HG02852 (cell line): Measurements from ENCODE around the gene CEMIP2.
"Not testable (repeated sequence)": the region's sequence is repeated elsewhere in the genome, so short reads cannot be mapped to it uniquely, and the experiment has no call there.

Experiments
- ATAC-seq: cut with Tn5 transposase; IDR thresholded peaks from one replicate; pipeline ENCODE4 v1.9.1; 2021; ENCODE audit warnings: mild to moderate bottlenecking, moderate library complexity; ENCODE audit not compliant: unreplicated experiment

The CEMIP2 gene, protein sequence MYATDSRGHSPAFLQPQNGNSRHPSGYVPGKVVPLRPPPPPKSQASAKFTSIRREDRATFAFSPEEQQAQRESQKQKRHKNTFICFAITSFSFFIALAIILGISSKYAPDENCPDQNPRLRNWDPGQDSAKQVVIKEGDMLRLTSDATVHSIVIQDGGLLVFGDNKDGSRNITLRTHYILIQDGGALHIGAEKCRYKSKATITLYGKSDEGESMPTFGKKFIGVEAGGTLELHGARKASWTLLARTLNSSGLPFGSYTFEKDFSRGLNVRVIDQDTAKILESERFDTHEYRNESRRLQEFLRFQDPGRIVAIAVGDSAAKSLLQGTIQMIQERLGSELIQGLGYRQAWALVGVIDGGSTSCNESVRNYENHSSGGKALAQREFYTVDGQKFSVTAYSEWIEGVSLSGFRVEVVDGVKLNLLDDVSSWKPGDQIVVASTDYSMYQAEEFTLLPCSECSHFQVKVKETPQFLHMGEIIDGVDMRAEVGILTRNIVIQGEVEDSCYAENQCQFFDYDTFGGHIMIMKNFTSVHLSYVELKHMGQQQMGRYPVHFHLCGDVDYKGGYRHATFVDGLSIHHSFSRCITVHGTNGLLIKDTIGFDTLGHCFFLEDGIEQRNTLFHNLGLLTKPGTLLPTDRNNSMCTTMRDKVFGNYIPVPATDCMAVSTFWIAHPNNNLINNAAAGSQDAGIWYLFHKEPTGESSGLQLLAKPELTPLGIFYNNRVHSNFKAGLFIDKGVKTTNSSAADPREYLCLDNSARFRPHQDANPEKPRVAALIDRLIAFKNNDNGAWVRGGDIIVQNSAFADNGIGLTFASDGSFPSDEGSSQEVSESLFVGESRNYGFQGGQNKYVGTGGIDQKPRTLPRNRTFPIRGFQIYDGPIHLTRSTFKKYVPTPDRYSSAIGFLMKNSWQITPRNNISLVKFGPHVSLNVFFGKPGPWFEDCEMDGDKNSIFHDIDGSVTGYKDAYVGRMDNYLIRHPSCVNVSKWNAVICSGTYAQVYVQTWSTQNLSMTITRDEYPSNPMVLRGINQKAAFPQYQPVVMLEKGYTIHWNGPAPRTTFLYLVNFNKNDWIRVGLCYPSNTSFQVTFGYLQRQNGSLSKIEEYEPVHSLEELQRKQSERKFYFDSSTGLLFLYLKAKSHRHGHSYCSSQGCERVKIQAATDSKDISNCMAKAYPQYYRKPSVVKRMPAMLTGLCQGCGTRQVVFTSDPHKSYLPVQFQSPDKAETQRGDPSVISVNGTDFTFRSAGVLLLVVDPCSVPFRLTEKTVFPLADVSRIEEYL (N-terminal part only)

DNA sequence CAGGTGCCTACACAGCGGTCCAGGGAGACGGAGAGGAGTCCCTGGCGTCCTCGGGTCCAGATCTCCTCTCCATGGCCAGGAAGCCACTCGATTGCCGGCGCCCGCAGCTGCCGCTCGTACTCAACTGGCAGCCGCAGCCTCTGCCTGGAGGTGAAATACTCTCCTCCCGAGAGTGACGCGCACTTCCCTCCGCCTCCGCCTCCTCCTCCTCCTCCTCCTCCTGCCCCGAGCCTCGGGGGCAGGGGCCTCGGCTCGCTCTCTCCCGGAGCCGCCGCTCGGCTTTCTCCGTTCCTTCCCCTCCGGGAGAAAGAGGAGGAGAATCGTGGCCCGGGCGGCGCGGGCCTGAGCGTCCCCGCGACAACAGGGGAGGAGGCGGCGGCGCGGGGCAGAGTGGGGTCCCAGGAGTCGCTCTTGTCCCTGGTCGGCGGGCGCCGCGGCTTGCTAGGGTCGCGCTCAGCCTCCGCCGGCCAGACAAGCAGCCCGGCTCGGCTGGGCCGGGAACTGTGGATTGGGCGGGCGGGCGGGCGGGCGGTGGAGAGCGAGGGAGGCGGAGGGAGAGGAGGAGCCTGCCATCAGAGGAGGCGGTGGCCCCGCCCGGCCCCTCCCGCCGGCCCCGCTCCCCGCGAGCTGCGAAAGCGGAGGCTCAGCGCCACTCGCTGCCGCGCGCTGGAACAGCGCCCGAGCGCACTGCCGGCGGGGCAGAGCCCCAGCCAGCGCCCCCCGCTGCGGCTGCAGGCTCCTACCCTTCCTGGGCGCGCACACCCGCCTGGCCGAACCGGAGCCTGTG is at the start of gene CEMIP2:
CEMIP2 (minus strand) TSS at position 126 of the 787 bp plus-strand sequence. CDS start 18,140 bp downstream, outside the sequence.
- peak; percentile 86 for ATAC-seq

DNA sequence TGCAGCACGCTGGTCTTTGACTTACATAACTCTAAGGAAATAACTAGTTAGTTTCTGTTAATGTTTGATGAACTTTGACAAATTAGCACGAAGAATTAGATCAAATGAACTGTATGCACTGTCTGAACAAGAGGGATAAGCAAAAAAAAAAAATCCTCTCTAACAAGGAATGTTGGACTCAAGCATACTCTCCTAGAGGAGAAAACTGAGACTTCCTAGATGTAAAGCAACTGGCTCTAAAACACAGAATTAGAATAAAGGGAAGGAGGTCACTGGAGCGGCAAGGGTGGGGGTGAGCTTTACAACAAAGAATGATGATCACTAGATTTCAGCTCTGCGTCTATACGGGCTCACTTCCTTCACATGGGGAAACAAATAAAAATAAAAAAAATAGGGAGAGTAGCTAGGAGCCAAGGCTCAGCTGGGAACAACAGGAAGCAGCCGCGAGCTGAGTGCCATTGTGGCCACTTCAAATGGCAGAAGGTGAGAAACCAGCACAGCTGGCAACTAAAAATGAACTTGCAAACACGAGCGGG is 48.7 kb upstream of the CEMIP2 start:
- no peak for ATAC-seq

DNA sequence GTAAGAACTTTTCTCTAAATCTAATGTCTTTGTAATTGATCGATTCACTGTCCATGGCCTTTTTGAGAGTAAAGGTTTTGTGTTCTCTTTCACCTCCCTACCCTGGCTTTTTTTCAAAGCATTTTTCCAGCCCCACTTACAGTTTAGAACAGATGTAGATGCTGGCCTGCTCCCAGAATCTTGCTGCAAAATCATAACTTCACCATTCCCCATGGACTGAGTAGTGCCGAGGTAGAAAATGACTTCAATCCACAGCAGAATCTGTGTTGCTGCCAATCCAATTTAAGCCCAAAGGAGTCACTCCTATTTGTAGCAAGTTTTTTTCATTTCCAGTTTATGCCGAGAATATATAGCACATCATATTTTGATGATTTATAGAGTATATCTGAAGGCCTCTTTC is 46.5 kb upstream of the CEMIP2 start:
- no peak for ATAC-seq

DNA sequence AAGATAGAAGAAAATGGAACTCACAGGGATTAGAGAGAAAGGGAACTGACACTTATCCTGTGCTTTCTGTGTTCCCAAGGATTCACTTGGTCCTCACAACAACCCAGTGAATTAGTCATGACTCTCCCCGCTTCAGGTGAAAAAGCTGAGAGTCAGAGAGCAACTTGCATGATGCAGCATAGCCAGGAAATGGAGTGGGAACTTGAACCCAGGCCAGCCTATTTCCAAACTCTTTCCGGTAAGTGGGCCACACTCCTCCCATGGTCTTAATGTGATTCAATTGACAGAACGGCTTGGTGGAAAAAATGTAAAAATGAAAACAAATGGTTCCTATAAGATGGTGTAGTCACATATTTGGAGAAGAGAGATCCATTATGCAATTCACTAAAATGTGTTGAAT is 45.9 kb upstream of the CEMIP2 start:
- ATAC-seq, result no peak

DNA sequence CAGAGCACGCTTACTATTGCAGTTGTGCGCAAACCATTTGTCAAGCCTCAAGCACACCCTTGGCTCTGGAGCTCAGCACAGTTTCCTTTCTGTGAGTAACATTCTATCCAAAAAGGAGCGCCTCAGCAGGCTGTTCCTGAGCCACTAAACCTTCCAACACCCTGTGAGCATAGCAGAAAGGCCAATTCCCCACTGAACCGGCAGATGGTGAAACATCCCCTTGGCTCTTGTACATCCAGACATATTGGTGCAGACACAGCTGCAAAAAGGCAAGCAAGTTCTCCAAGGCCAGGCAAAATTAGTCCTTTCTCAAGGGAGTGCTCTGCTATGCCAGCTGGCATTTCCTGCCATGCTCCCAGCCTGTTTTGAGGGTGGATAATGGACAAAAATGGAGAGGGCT is 44.1 kb upstream of the CEMIP2 start:
- ATAC-seq, result no peak

DNA sequence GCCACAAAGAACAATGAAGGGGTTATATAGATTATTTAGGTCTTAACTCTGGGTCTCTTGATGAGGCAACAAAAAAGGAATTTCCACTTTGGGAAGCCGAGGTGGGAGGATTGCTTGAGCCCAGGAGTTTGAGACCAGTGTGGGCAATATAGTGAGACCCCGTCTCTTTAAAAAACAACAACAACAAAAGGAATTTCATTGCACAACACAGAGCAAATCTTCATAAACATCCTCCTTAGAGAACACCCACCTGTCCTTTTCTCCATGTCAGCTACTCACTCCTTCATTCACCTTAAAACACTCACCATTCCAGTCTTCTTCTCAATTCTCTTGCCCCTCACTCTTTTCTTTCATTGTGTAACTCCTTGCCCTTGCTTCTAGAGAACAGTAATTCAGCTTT is 39.8 kb upstream of the CEMIP2 start:
- no peak for ATAC-seq

DNA sequence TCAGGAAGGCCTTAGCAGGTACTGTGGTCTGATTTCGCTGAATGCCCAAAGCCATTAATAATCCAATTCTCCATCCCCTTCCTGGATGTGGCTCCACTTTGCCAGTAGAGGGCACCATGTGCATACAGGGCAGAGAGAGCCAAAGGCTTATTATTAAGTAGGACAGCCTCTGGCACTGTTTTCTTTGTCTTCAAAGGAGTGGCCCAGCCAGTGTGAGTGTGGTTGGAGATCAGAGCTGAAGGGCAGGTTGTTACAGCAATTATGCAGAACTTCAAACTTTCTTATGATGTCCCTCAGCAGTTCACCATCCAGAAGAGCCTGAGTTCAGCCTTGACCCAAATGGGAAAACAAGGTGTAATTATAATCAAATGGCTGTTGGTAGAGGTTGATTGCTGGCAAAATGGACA is 38.6 kb upstream of the CEMIP2 start:
- peak; percentile 90 for ATAC-seq

DNA sequence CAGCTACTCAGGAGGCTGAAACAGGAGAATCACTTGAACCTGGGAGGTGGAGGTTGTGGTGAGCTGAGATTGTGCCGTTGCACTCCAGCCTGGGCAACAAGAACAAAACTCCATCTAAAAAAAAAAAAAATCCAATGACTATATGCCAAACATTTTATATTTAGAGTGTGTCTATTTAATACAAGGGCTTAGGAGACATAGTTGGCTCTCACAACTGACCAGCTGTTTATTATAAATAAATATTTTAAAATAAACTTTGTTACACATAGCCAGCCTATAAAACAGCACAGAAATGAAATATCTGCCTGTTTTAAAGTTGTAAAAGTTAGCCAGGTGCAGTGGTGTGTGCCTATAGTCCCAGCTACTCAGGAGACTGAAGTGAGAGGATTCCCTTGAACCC is 36.8 kb upstream of the CEMIP2 start:
- not testable (repeated sequence) for ATAC-seq

DNA sequence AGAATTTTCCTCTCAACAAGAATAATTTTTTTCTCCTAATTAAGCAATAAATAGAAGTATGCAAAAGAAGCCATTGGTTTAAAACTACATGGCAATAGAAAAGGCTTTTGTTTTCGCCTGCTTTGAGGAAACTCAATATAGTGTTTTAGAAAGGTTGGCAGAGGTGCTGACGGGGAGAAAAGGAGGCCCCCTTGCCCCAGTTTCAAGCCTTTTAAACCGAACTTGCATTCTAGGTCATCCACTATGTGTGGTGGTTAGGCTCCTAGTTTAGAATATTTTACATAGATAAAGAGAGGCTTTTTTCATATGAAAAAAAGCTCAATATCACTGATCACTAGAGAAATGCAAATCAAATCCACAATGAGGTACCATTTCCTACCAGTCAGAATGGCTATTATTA is 33.5 kb upstream of the CEMIP2 start:
- no peak for ATAC-seq

DNA sequence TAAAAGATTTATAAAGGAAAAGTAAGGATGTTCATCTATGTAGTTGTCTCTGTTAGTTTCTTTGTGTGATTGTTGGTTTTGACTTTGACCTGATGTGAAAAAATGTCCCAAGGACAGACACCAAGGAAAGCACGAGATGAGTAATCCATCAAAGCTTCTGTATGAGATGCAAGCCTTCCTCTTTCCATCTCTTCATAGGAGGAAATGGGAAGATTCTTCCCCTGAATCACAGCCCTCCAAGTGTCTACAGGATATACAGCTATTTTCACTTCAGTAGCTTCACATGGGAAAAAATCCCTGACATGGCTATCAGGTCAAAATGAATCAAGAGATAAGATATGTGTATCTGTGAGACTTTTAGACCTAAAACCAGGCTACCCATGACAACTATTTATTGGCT is 29.0 kb upstream of the CEMIP2 start:
- no peak for ATAC-seq

DNA sequence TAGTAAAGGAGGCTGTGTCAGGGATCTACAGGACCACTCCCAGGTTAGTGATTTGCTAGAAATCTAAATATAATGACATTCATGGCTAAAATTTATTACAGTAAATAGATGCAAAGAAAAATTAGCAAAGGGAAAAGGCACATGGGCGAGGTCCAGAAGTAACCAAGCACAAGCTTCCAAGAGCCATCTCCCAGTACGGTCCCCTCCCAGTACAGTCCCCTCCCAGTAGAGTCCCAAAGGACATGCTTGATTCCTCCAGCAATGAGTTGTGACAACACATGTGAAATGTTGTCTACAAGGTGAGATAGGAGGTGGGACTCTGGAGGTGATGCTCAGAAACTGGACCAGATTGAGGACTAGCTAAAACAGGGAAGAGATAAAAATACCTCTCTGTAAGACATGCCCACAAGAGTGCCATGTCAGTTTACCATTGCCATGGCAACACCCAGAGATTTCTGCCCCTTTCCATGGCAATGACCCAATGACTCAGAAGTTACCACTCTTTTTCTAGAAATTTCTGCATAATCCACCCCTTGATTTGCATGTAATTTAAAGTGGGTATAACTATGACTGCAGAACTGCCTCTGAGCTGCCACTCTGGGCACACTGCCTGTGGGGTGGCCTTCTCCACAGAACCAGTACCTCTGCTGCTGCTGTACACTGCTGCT is 27.9 kb upstream of the CEMIP2 start:
- no peak for ATAC-seq

DNA sequence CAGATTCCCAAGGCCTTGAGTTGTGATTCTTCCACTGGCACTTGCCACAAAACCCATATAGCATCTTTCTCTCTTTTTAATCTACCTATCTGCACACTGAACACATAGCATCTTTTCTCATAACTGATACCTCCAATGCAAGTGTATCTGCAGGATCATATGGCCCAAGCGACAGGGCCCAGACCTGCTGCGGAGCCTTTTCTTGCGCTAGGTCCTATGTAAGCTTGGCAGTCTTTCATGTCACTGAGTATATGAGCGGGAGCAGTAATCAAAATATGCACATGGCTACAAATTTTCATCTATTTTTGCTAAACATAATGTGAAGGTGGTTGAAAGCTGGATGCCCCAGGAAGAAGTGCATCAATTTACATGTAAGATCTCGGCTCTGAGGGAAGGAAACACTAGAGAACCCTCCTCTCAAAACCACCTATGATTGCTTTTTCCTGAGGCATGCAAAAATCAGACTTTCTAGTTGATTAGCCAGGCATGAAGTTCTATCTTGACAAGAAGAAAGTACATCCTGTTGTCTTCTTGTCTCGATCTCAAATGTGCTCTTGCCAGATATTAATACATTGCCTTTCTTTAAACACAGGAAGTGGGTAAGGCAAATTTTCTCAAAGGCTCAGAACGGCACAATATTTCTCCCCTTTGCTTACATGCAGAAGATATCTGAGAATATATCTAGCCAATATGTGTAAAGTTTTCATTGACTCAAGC is 26.9 kb upstream of the CEMIP2 start:
- ATAC-seq, result peak; percentile 96

DNA sequence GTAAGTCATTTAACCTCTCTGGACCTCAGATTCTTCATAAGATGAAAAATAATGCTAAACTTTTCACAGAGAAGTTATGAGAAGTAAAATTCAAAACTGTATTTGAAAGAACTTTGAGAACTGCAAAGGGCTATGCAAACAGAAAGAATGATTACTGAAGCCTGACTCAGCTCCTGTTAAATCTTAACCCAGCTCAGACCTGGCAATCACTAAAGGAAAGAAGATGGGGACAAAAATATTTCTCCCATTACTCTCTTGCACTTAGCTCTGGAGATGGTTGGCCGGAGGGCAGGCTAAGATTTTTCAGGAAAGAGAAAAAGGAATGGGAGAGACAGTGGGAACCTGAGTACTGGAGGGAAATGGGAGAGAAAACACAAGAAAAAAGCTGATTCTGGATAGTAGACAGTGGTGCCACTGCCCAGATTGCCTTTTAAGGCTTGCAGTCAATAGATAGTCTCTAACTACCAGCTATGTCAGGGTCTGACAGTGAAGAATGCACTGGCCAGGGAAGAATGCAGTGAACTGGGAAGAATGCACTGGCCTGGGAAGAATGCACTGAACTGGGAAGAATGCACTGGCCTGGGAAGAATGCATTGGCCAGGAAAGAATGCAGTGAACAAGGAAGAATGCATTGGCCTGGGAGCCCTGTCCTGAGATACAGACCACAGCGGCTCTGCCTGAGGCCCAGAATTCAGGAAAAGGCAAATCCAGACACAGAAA is 25.2 kb upstream of the CEMIP2 start:
- no peak for ATAC-seq

DNA sequence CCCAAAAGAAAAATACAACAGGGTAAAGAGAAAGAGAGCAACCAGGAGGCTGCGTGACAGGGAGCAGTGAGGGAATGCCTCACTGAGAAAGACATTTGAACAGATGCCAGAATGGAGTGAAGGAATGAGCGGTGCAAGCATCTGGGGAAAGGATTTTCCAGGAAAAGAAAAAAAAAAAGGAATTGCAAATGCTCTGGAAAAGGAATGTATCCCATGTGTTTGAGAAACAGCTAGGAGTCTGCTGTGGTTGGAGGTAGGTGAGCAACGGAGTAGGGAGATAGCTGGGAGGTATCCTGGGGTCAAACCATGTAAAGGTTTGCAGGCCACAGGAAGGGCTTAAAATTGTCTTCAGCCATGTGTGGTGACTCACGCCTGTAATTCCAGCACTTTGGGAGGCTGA is 23.6 kb upstream of the CEMIP2 start:
- no peak for ATAC-seq

DNA sequence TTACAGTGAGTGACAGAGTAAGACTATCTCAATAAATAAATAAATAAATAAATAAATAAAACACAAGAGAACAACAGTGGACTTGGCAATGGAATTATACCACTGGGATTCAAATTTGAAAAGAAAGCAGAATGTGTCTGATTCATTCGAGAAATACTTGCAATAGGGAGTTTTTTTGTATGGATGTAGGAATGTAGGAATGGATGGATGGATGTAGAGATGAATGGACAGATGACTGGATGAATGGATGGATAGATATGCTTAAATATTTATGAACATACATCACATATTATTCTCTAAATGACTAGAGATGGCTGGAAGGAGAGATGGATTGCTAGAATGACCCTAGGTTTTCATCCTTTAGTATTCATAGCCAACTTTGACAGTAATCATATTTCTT is 22.0 kb upstream of the CEMIP2 start:
- ATAC-seq, result no peak

DNA sequence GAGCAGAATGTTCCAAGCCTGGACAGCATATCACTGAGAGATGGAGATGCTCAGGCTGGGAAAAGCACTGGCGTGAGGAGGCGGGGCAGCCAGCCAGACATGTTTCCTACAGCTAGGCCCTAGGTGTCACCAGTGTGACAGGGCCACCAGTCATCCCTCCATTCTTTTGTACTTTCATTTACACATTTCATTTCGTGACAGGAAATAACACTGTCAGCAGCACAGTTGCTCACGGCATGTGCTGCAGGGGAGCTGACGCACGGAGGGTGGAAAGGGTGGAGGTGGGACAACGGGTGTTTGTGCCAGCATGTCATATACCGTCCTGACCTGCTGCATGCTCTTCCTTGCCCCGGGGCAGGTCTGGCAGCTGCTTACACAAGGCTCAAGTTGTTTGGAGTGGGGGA is 14.8 kb upstream of the CEMIP2 start:
- peak; percentile 83 for ATAC-seq

DNA sequence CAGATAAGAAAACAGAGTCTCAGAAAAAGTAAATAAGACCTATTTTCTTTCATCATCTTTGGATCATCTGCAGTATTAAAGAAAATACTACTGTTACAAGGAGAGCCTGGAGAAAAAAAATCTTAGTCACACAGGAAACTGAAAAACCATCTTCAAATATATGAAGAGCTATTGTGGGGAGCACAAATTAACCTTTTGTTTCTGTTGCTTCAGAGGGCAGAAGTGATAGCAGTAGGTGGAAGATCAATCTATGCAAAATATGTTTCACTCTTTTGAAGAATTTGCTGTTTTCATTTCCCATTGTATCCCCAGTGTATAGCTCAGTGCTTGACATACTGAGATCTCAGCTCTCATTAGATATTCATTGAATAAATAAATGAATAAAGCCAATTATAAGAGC is 13.1 kb upstream of the CEMIP2 start:
- peak; percentile 75 for ATAC-seq

DNA sequence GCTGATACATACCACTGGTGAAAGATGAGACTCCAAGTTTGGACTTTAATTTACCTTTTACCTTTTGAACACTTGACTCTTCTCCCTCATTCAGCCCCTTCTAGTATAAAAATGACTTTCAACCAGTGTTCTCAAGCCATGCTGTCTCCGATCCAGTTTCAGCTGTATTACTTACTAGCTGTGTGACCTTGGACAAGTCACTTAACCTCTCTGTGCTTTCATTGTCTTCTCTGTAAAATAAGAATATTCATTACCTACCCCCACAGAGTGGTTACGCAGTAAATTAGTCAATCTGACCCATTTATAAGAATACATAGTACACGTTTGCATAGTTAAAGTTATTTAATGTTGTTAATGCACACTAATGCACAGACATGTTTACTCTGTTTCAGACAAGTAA is 12.6 kb upstream of the CEMIP2 start:
- ATAC-seq, result no peak
